Erythroblast (primary cell): ENCODE data around the gene RAB31.

Source experiments
- GATA1 ChIP-seq: IDR thresholded peaks from 2 replicates; pipeline ENCODE4 v1.6.1; 2011; ENCODE audit warnings: low read depth, mild to moderate bottlenecking, control low read depth, low read length, moderate library complexity
- POLR2A ChIP-seq: IDR thresholded peaks from 2 replicates; pipeline ENCODE4 v1.6.1; 2011; ENCODE audit warnings: mild to moderate bottlenecking, low read length

DNA sequence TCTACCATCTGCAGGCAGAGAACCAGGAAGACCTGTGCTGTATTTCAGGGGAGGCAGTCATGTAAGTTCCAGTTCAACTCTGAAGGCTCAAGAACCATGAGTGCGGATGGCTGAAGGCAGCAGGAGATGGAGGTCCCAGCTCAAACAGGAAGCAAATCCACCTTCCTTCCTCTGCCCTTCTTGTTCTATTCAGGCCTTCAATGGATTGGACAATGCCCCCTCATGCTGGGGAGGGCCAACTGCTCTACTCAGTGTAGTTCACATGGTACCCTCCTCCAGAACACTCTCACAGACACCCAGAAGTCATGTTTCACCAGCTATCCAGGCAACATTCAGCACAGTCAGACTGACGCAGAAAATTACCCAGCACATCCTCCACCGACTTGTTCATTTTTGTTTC is 39.1 kb upstream of the RAB31 start:
- TF ChIP-seq POLR2A: no peak
- TF ChIP-seq GATA1: no peak
